OCI-LY7 (cell line): ENCODE measurements around the gene MAP2K7. TPM values are rescaled to one million over a fixed set of nuclear protein-coding genes. Genes with fewer than 3 reads are reported as not detected.

Source experiments
- BruUV-seq: library from RNA; stranded (reverse); fragments of 400-500 nt; replicated peaks from 2 replicates; lab custom pipeline; 2021; lab: Mats Ljungman, UMichigan
- CTCF ChIA-PET: fragments of 300-600 bp; sonication (Branson Sonifier 250); formaldehyde crosslinking; loops from one replicate; lab custom pipeline; 2022; ENCODE audit warnings: antibody characterized with exemption; ENCODE audit not compliant: unreplicated experiment; lab: Charles Lee
- POLR2A ChIA-PET: fragments of 300-600 bp; sonication (Branson Sonifier 250); formaldehyde crosslinking; loops from one replicate; lab custom pipeline; 2022; ENCODE audit warnings: antibody characterized with exemption; lab: Charles Lee
- DNase-seq: peaks from one replicate; pipeline ENCODE4 v3.0.0-alpha.2; 2015; ENCODE audit warnings: low spot score
- H2AFZ ChIP-seq: fragments of 200-600 bp; sonication (generic), shearing (Covaris generic); 2 replicates; pipeline ENCODE4 v1.6.1; 2014; ENCODE audit warnings: mild to moderate bottlenecking, antibody characterized with exemption, low read length, moderate library complexity
- H3K27ac ChIP-seq: fragments of 200-600 bp; sonication (generic); 2 replicates; pipeline ENCODE4 v1.5.1; 2014; ENCODE audit warnings: mixed run types, low read depth, mild to moderate bottlenecking, moderate library complexity, low read length, inconsistent platforms; ENCODE audit not compliant: poor library complexity, severe bottlenecking
- H3K36me3 ChIP-seq: fragments of 200-600 bp; sonication (generic); 2 replicates; pipeline ENCODE4 v1.6.1; 2014; ENCODE audit warnings: mild to moderate bottlenecking, antibody characterized with exemption, low read length, moderate library complexity, mixed read lengths; ENCODE audit not compliant: insufficient read depth
- H3K4me1 ChIP-seq: fragments of 200-600 bp; sonication (generic); 2 replicates; pipeline ENCODE4 v1.5.1; 2014; ENCODE audit warnings: mild to moderate bottlenecking, low read length; ENCODE audit not compliant: insufficient read depth, poor library complexity, severe bottlenecking
- H3K4me2 ChIP-seq: fragments of 200-600 bp; sonication (generic); 2 replicates; pipeline ENCODE4 v1.6.1; 2014; ENCODE audit warnings: mild to moderate bottlenecking, low read length
- H3K4me3 ChIP-seq: fragments of 200-600 bp; sonication (generic); 2 replicates; pipeline ENCODE4 v1.5.1; 2014; ENCODE audit warnings: mild to moderate bottlenecking, low read depth, low read length; ENCODE audit not compliant: poor library complexity, severe bottlenecking
- H3K79me2 ChIP-seq: fragments of 200-600 bp; sonication (generic); 2 replicates; pipeline ENCODE4 v1.6.1; 2016; ENCODE audit warnings: low read depth, mild to moderate bottlenecking, low read length, moderate library complexity, mixed read lengths; ENCODE audit not compliant: insufficient read depth
- H3K9me2 ChIP-seq: fragments of 200-600 bp; sonication (generic); 2 replicates; pipeline ENCODE4 v1.6.1; 2016; ENCODE audit warnings: mild to moderate bottlenecking, low read length, mixed read lengths; ENCODE audit not compliant: insufficient read depth
- H3K9me3 ChIP-seq: fragments of 200-600 bp; sonication (generic); 2 replicates; pipeline ENCODE4 v1.6.1; 2014; ENCODE audit warnings: mild to moderate bottlenecking, mixed run types, low read length, mixed read lengths
- H4K20me1 ChIP-seq: fragments of 200-600 bp; sonication (generic); 2 replicates; pipeline ENCODE4 v1.6.1; 2014; ENCODE audit warnings: mild to moderate bottlenecking, antibody characterized with exemption, low read length, moderate library complexity, mixed read lengths; ENCODE audit not compliant: insufficient read depth
- EZH2phosphoT487 ChIP-seq: fragments of 200-600 bp; sonication (generic); IDR thresholded peaks from 2 replicates; pipeline ENCODE4 v1.6.1; 2018; ENCODE audit warnings: low read depth, borderline replicate concordance, mild to moderate bottlenecking, mixed run types, antibody characterized with exemption, low read length, moderate library complexity, mixed read lengths
- intact Hi-C: fragments of 100-400 bp; cut with micrococcal nuclease; formaldehyde crosslinking; loops from one replicate; pipeline ENCODE4 v1.10.0; 2022; ENCODE audit not compliant: unreplicated experiment
- total RNA-seq, 2 experiments: library from RNA; depleted of rRNA in 1 of 2; stranded (reverse); fragments of >200 nt in 1 of 2; shearing (Covaris generic) in 1 of 2; gene quantifications; 2 replicates each; pipeline ENCODE4 v1.2.3, GENCODE V29; 2014 to 2022
- TF ChIP-seq, protein P1 (sequence below): fragments of 200-600 bp; sonication (generic); conservative IDR thresholded peaks from 2 replicates; pipeline ENCODE4 v1.5.1; 2014; ENCODE audit warnings: mild to moderate bottlenecking, antibody characterized with exemption, low read length, moderate library complexity, mixed read lengths

The MAP2K7 gene
- total RNA-seq, 2 experiments from 2014 or later = 23.2 to 44.5 TPM

DNA sequence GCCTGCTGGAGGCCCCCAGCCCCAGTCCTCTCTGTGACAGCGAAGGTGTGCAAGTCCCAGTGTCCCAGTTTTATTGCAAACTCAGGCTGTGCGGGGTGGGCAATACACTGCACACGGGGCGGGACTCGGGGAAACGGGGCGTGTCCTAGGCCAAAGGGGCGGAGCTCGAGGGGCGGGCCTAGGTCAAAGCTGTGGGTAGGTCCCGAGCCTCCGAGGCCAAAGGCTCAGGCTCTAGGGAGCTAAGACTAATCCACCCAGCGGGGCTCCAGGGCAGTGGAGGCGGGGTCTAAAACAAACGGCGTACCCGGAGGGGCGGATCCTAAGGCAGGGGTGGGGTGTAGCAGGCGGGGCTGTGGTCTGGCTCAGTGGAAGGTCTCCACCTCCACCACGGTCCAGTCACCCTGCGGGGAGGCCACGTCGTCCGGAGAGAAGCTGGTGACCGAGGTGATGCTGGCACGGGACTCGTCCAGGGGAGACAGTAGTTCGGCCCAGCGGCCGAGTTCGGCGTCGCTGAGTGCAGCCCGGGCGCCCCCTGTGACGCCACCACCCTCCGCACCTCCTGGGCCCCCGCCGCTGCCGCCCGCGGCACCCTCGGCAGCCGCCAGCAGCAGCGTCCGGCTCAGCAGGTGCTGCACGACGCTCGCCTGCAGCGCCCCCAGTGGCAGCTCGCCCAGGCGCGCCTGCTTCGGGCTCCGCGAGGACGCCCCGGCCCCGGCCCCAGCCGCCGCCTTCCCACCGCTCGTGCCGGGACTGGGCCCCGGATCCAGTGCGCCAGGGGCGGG is 34.8 kb upstream of the MAP2K7 start:
- CTCF ChIA-PET = interaction anchor here (1.0 to 1.8 kb wide), 4 partner anchors 11 to 52 kb away, joined by 3 to 6 read pairs (median 4); partner anchors contain the start of gene SNAPC2
- peak overlapping the region; percentile 65 for H3K4me3 ChIP-seq
- no peak overlapping the region for H3K27ac ChIP-seq
- intact Hi-C loops = no loop called here
- DNase-seq = peak; percentile 92
- no peaks in the 10 kb centered on the region for H4K20me1 ChIP-seq
- H3K9me2 ChIP-seq = no peaks in the 10 kb centered on the region
- H3K9me3 ChIP-seq = no peaks in the 10 kb centered on the region
- H3K36me3 ChIP-seq = no peaks in the 10 kb centered on the region
- H2AFZ ChIP-seq = peak overlapping the region; percentile 17; the same call in 1 of the 2 replicates
- H3K79me2 ChIP-seq = no peaks in the 10 kb centered on the region
- TF ChIP-seq, protein P1, sequence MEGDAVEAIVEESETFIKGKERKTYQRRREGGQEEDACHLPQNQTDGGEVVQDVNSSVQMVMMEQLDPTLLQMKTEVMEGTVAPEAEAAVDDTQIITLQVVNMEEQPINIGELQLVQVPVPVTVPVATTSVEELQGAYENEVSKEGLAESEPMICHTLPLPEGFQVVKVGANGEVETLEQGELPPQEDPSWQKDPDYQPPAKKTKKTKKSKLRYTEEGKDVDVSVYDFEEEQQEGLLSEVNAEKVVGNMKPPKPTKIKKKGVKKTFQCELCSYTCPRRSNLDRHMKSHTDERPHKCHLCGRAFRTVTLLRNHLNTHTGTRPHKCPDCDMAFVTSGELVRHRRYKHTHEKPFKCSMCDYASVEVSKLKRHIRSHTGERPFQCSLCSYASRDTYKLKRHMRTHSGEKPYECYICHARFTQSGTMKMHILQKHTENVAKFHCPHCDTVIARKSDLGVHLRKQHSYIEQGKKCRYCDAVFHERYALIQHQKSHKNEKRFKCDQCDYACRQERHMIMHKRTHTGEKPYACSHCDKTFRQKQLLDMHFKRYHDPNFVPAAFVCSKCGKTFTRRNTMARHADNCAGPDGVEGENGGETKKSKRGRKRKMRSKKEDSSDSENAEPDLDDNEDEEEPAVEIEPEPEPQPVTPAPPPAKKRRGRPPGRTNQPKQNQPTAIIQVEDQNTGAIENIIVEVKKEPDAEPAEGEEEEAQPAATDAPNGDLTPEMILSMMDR = peak; percentile 81
- TF ChIP-seq EZH2phosphoT487 = no peak
- POLR2A ChIA-PET = interaction anchor here (0.6 to 1.2 kb wide), 2 partner anchors 52 to 1466 kb away, joined by 3 read pairs; partner anchors contain the start of gene SNAPC2
- peaks cover 40% of the 10 kb centered on the region for H3K4me1 ChIP-seq
- peak overlapping the region; percentile 84 for H3K4me2 ChIP-seq
- no TSS peak for BruUV-seq

DNA sequence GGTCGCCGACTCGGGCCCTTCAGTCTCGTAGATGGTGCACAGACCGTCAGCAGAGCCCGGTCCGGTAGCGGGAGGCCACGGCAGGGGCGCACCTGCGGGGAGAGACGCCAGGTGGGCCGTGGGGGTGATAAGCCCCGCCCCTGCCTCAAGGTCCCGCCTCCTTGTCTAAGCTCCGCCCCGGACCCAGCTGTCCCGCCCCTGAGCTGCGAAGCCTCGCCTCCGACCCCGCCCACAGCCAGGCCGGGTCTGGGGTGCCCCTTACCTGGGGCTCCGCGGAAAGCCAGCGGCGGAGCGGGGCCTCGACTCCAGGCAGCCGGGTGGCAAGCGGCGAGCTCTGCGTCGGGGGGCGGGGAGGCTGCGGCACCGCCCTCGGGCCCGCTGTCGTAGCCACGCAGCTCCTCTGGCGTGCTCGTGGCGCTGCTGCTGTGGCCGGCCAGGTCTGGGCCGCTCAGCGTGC is 34.2 kb upstream of the MAP2K7 start:
- Histone ChIP-seq H2AFZ (no peak overlapping the region), H4K20me1 (no peaks in the 10 kb centered on the region), H3K4me2 (peak overlapping the region; percentile 84), H3K9me3 (no peaks in the 10 kb centered on the region), H3K4me3 (peak overlapping the region; percentile 65), H3K79me2 (no peaks in the 10 kb centered on the region), H3K27ac (no peak overlapping the region), H3K36me3 (no peaks in the 10 kb centered on the region), H3K4me1 (peaks cover 40% of the 10 kb centered on the region), H3K9me2 (no peaks in the 10 kb centered on the region)
- CTCF ChIA-PET = interaction anchor here (0.6 to 1.8 kb wide), 8 partner anchors 12 to 66 kb away, joined by 3 to 6 read pairs (median 3); partner anchors contain the start of gene SNAPC2
- DNase-seq = peak; percentile 75
- TF ChIP-seq EZH2phosphoT487 = no peak
- TF ChIP-seq, protein P1 = peak; percentile 56; the same call in 1 of the 2 replicates
- POLR2A ChIA-PET = interaction anchor here (1.2 kb wide), 1 partner anchor 51 kb away, joined by 3 read pairs; the partner anchor contains the start of gene SNAPC2
- no TSS peak for BruUV-seq
- intact Hi-C loops = no loop called here
